ENCODE data around the gene SMIM35. TPM values are rescaled to one million over a fixed set of nuclear protein-coding genes. Genes with fewer than 3 reads are reported as not detected.

SMIM35 gene
- total RNA-seq, 1 donor from 2014 or later = not detected

DNA sequence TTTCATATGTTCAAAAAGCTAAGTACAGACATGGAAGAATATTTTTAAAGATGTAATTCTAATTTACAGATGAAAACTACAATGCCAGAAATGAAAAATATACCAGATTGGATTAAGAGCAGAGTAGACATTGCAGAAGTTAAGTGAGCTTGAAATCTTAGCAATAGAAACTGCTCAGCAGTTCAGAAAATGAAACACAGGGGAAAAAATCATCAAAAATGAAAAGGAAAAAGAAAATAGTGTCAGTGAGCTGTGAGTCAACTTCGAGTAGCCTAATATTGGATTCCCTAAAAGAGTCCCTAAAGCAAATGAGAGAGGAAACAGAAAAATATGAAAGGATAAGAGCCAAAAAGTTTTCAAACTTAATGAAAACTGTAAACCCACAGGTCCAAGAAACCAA, 126.4 kb downstream of the SMIM35 start:
- Mint-ChIP-seq H3K27ac (ENCODE audit: unreplicated experiment) (no peak overlapping the region), H3K36me3 (ENCODE audit: unreplicated experiment) (peaks cover 4% of the 10 kb centered on the region), H3K27me3 (ENCODE audit: unreplicated experiment) (no peaks in the 10 kb centered on the region), H3K4me3 (ENCODE audit: unreplicated experiment) (no peak overlapping the region), H3K4me1 (ENCODE audit: low read depth, unreplicated experiment) (no peaks in the 10 kb centered on the region), H3K9me3 (ENCODE audit: unreplicated experiment) (no peaks in the 10 kb centered on the region)
- TF ChIP-seq, protein P1, sequence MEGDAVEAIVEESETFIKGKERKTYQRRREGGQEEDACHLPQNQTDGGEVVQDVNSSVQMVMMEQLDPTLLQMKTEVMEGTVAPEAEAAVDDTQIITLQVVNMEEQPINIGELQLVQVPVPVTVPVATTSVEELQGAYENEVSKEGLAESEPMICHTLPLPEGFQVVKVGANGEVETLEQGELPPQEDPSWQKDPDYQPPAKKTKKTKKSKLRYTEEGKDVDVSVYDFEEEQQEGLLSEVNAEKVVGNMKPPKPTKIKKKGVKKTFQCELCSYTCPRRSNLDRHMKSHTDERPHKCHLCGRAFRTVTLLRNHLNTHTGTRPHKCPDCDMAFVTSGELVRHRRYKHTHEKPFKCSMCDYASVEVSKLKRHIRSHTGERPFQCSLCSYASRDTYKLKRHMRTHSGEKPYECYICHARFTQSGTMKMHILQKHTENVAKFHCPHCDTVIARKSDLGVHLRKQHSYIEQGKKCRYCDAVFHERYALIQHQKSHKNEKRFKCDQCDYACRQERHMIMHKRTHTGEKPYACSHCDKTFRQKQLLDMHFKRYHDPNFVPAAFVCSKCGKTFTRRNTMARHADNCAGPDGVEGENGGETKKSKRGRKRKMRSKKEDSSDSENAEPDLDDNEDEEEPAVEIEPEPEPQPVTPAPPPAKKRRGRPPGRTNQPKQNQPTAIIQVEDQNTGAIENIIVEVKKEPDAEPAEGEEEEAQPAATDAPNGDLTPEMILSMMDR (IDR thresholded peaks at IDR 0.05; ENCODE audit: partially characterized antibody, unreplicated experiment) = no peak
- no peak for DNase-seq

DNA sequence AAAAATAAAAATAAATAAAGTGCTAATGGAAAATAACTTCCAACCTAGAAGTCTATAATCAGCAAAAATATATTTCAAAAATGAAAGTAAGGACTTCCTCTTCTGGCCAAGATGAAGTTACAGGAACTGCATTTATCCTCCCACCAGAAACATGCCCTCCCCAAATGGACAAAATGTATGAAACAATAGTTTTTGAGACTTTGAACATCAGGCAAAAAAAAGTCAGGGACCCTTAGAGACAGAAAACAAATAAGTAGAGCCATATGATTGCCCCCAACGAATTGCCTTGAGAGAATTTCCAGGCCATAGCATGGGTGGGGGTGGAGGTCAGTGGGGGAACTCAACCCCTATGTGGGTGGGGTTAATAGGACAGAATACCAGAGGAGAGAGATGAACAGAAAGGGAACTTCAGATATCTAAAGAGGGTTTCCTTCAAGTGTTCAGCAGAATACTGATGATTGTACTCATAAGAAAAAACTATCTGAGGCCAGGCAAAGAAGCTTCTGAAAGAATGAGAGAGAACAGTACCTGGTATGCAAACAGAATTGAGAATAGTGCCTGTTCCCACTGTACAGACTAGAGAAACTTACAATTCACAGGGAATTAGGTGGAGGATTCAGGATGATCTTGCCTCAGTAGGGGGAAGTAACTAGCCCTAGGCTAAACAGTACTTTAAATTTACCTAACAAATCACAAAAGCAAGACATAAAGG, 127.2 kb downstream of the SMIM35 start:
- peaks cover 4% of the 10 kb centered on the region for H3K36me3 Mint-ChIP-seq (ENCODE audit: unreplicated experiment)

DNA sequence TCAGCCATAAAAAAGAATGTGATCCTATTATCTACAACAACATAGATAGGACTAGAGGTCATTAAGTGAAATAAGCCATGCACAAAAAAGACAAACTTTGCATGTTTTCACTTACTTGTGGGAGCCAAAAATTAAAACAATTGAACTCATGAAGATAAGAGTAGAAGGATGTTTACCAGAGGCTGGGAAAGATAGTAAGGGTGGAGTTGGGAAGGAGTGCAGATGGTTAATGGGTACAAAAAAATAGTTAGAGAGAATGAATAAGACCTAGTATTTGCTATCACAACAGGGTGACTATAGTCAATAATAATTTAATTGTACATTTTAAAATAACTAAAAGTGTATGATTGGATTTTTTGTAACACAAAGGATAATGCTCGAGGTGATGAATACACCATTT, 127.8 kb downstream of the SMIM35 start:
- TF ChIP-seq, protein P1 (IDR thresholded peaks at IDR 0.05; ENCODE audit: partially characterized antibody, unreplicated experiment) = no peak
- no peaks in the 10 kb centered on the region for H3K27me3 Mint-ChIP-seq (ENCODE audit: unreplicated experiment)
- H3K4me3 Mint-ChIP-seq (ENCODE audit: unreplicated experiment) = no peak overlapping the region
- DNase-seq = no peak
- peaks cover 4% of the 10 kb centered on the region for H3K36me3 Mint-ChIP-seq (ENCODE audit: unreplicated experiment)
- no peaks in the 10 kb centered on the region for H3K4me1 Mint-ChIP-seq (ENCODE audit: low read depth, unreplicated experiment)
- H3K9me3 Mint-ChIP-seq (ENCODE audit: unreplicated experiment) = no peaks in the 10 kb centered on the region
- no peak overlapping the region for H3K27ac Mint-ChIP-seq (ENCODE audit: unreplicated experiment)

More for the DNA sequence above, 127.2 kb downstream of the SMIM35 start:
- Mint-ChIP-seq H3K9me3 (ENCODE audit: unreplicated experiment) (no peaks in the 10 kb centered on the region), H3K27ac (ENCODE audit: unreplicated experiment) (no peak overlapping the region), H3K4me1 (ENCODE audit: low read depth, unreplicated experiment) (no peaks in the 10 kb centered on the region), H3K27me3 (ENCODE audit: unreplicated experiment) (no peaks in the 10 kb centered on the region), H3K4me3 (ENCODE audit: unreplicated experiment) (no peak overlapping the region)
- TF ChIP-seq, protein P1 (IDR thresholded peaks at IDR 0.05; ENCODE audit: partially characterized antibody, unreplicated experiment) = no peak
- DNase-seq = no peak

Other genes with a start within 250 kb of the SMIM35 start
- 57.1 TPM for gene FXYD6, start 210.3 kb downstream of the SMIM35 start, total RNA-seq (ENCODE audit: unreplicated experiment)
- 0.32 TPM for gene TMPRSS13, start 157.6 kb downstream of the SMIM35 start, total RNA-seq (ENCODE audit: unreplicated experiment)
- gene IL10RA, start 100.6 kb downstream of the SMIM35 start, total RNA-seq (ENCODE audit: unreplicated experiment) = 5.8 TPM
- gene TMPRSS4, start 9.9 kb downstream of the SMIM35 start, total RNA-seq (ENCODE audit: unreplicated experiment) = not detected
- 2.9 TPM for gene SCN4B, start 65.9 kb upstream of the SMIM35 start, total RNA-seq (ENCODE audit: unreplicated experiment)
- 0.39 TPM for gene SCN2B, start 89.7 kb upstream of the SMIM35 start, total RNA-seq (ENCODE audit: unreplicated experiment)
- not detected for gene JAML, start 138.0 kb upstream of the SMIM35 start, total RNA-seq (ENCODE audit: unreplicated experiment)
- gene MPZL3, start 165.4 kb upstream of the SMIM35 start, total RNA-seq (ENCODE audit: unreplicated experiment) = 0.54 TPM
- not detected for gene MPZL2, start 177.3 kb upstream of the SMIM35 start, total RNA-seq (ENCODE audit: unreplicated experiment)
- not detected for gene CD3E, start 217.8 kb upstream of the SMIM35 start, total RNA-seq (ENCODE audit: unreplicated experiment)

All from glutamatergic neuron (in vitro differentiated cells).